Upper lobe of left lung (tissue), 4 donors: ENCODE measurements around the gene TMCO4.

ENCODE experiments used
- CTCF ChIP-seq, 6 experiments: fragments of 450-650 bp in 4 of 6; fragments of 200-600 bp in 2 of 6; sonication (generic) in 2 of 6; IDR thresholded peaks; one replicate each; pipeline ENCODE4 v1.5.1; 2016 to 2019; ENCODE audit warnings: antibody characterized with exemption in 6 of 6
- POLR2A ChIP-seq, 4 donors: fragments of 450-650 bp; IDR thresholded peaks; one replicate each; pipeline ENCODE4 v1.5.1; 2016 to 2017; ENCODE audit warnings: antibody characterized with exemption in 4 of 4, mild to moderate bottlenecking in 2 of 4
- POLR2AphosphoS5 ChIP-seq, 2 donors: sonication (generic); formaldehyde crosslinking; IDR thresholded peaks; one replicate each; pipeline ENCODE4 v1.5.1; 2017; ENCODE audit warnings: antibody characterized with exemption in 2 of 2

- TF ChIP-seq POLR2A (IDR thresholded peaks at IDR 0.05) (no peak), CTCF (IDR thresholded peaks at IDR 0.05) (no peak), POLR2AphosphoS5 (IDR thresholded peaks at IDR 0.05) (no peak)
These were observed 34.1 kb downstream of the TMCO4 start for GRCh38 chr1:19765623-19766022.
